GM10248 (cell line): Measurements from ENCODE around the gene HSCB.

Source experiments
- CTCF ChIA-PET: fragments of 300-600 bp; sonication (Branson Sonifier 250); formaldehyde crosslinking; extraction: SDS; loops from one replicate; lab custom pipeline; 2021; ENCODE audit warnings: antibody characterized with exemption; lab: Yijun Ruan, JAX
- POLR2A ChIA-PET: fragments of 350-650 bp; sonication (Branson Sonifier 250); formaldehyde crosslinking; extraction: SDS; loops from one replicate; lab custom pipeline; 2020; ENCODE audit warnings: antibody characterized with exemption; lab: Yijun Ruan, JAX
- DNase-seq: peaks from one replicate; pipeline ENCODE4 v3.0.0; 2012; ENCODE audit errors: extremely low spot score
- CTCF ChIP-seq: IDR thresholded peaks from 2 replicates; pipeline ENCODE4 v1.5.1; 2012; ENCODE audit warnings: mild to moderate bottlenecking, low read depth; ENCODE audit errors: extremely low read depth, missing control alignments, control extremely low read depth

HSCB gene

GRCh38 chr22:28710576-28711191 lies 31.2 kb upstream of the HSCB start:
- POLR2A ChIA-PET = interaction anchor here (1.0 kb wide), 1 partner anchor 30 kb away, joined by 3 read pairs; no protein-coding TSS in a partner anchor
- no peak for TF ChIP-seq CTCF
- no peak for DNase-seq
- CTCF ChIA-PET = interaction anchor here (0.7 to 1.9 kb wide), 3 partner anchors 9 to 119 kb away, joined by 3 to 5 read pairs (median 3); no protein-coding TSS in a partner anchor

DNA sequence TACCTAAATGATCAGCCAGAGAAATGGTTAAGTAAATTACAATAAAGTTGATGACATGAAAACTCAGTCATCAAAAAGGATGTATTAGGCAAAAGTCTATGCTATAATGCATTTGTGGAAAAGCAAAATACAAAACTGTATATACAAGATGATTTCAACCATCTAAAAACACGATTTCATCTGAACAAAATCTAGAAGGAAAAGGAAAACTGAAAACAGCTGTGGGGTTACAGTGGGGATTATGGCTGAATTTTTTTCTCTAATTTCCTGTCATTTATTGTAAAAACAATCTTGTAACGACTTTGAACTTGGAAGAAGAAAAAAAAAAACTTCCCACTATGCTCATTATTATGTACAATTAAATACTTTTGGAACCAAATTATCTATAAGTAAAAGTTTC lies 30.5 kb upstream of the HSCB start:
- ChIA-PET CTCF (no interaction called here), POLR2A (no interaction called here)

DNA sequence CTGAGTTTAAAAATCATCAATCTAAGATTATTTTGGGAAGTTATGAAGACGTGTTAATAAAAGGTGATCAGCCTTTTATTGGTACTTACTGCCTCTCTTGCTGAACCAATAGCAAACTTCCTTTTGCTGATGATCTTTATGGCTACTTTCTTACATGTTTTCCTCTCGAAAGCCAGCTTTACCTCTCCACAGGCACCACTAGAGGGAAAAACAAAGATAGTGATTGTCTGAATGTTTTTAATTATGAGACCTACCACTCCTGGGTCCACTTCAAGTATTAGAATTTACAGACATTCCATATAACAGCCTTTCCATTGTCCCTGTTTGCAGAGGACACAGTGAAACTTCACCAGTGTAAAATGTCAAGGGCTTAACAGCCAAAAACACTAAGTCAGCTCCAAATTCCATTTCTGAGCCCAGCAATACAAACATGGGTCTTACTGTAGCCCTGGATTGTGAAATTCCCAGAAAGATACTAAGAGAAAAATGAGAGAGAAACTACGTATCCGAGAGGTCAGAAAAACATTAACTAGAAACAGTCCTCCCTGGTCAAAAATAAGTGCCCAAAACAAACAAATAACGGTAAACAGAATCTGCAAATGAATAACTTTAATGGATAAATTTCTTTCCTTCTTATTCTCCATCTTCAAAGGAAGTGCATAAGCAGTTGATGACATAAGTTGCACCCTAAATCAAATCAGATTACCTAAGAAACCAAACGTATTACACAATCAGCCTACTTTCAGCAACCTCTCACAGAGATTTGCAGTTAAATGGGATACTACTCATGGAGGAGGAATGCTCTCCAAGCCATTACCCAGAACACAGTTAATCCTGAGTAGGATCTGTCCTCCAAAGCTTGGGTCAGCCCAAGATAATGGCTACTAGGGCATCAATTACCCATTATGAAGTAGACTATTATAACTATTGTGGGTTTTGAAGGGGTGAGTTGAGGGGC lies 29.7 kb upstream of the HSCB start:
- ChIA-PET POLR2A (no interaction called here), CTCF (no interaction called here)
- TF ChIP-seq CTCF = no peak
- no peak for DNase-seq

More for the DNA sequence above, 30.5 kb upstream of the HSCB start:
- no peak for TF ChIP-seq CTCF
- no peak for DNase-seq

GRCh38 chr22:28714043-28714628 lies 27.7 kb upstream of the HSCB start:
- ChIA-PET CTCF (interaction anchor here (0.9 kb wide), 1 partner anchor 14 kb away, joined by 3 read pairs; no protein-coding TSS in a partner anchor), POLR2A (no interaction called here)
- no peak for DNase-seq
- no peak for TF ChIP-seq CTCF

DNA sequence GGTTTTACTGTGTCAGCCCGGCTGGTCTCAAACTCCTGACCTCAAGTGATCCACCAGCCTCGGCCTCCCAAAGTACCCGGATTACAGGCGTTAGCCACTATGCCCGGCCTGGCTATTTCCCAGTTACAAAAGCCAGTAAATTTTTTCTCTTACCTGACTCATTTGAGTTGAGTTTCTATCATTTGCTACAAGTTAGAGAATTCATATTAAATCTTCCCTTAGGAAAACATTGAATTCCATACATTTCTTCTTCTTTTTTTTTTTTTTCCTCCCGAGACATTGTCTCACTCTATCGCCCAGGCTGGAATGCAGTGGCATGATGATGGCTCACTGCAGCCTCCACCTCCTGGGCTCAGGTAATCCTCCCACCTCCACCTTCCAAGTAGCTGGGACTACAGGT lies 26.2 kb upstream of the HSCB start:
- ChIA-PET CTCF (no interaction called here), POLR2A (interaction anchor here (0.6 to 0.9 kb wide), 2 partner anchors 14 to 100 kb away, joined by 4 to 9 read pairs; no protein-coding TSS in a partner anchor)
- no peak for DNase-seq
- TF ChIP-seq CTCF = no peak

DNA sequence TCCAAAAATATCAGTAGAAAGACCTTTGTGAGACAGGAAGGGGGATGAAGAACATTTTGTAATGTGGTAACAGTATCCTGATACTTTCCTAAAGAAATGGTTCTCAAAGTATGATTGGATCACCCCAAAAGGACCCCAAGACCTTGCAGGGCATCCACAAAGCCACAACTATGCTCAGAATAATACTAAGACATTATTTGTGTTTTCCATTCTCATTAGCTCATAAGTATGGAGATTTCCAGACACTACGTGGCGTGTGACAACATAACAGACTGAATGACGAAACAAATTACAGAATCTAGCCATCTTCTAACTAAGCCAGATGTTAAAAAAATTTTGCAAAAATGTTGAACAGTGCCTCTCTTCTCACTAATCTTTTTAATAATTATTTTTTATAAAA lies 25.2 kb upstream of the HSCB start:
- no peak for TF ChIP-seq CTCF
- no peak for DNase-seq
- ChIA-PET CTCF (no interaction called here), POLR2A (interaction anchor here (0.9 kb wide), 1 partner anchor 13 kb away, joined by 9 read pairs; no protein-coding TSS in a partner anchor)
